ENCODE results near the gene IL1RAPL1.

Gene IL1RAPL1

DNA sequence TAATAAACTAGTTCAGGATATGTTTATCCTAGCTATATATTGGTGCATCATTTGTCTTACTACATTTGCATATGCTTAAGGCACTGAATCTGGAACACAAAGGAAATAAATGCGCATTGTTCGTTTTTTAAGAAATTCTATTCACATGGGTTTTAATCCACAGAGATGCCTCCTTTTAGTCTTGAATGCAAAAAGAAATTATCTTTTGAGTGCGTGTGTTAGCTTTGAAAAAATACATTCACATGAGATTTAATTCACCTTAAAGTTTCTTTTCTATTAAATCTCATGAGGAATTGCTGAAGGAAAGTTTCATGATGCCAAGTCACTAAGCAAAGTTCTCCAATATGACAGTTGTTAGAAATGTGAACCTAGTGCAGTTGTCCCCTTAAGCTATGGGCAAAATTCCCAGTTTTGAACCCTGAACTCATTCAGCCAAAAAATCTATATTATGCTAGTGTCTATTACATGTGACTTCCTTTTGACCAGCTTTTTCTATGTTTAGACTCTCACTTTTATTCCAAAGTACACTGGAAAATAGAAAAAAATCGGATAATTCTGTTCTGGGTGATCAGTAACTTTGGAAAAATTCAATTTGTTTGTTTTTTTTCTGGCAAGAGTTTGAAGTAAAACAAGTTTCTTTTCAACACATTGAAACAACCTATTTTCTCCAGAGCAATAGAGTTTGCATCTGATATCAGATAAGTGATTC lies 1201.9 kb downstream of the IL1RAPL1 start:
- no peak for DNase-seq (ENCODE audit: low read depth)

DNA sequence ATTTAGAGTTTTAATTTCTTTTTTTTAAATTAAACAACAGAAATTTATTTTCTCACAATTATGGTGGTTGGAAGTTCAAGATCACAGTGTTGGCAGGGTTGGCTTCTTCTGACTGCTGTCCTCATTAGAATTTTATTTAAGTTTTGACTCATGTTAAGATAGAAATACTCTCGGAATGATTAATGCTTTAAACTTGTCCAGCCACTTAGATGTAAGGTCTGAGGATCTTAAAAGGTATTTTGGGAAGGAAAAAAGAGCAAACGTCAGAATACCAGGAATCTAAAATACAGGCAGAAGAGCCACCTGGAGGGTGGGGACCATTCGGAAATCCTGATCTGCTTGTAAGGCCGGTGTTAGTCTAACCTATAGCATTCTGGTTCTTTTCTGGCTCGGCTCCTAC lies 1205.1 kb downstream of the IL1RAPL1 start:
- DNase-seq (ENCODE audit: low read depth) = no peak

DNA sequence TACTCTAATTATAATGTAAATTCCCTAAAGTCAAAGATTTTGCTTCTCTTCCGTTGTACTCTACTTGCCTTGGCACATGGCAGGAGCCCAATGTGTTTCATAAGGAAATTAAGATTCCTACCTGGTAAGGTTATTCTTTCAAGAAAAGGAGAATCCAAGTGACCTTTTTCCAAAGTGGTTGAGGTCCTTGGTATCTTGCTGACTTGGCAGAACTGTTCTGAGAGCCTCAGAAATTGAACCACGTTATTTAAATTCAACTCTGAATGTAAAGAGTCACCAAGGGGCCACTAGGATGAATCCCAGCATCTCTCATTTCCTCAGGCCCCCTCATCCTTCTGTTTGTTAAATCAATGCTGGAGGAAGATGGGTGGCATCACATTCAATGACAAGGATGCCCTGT lies 1209.9 kb downstream of the IL1RAPL1 start:
- DNase-seq (ENCODE audit: low read depth) = no peak

DNA sequence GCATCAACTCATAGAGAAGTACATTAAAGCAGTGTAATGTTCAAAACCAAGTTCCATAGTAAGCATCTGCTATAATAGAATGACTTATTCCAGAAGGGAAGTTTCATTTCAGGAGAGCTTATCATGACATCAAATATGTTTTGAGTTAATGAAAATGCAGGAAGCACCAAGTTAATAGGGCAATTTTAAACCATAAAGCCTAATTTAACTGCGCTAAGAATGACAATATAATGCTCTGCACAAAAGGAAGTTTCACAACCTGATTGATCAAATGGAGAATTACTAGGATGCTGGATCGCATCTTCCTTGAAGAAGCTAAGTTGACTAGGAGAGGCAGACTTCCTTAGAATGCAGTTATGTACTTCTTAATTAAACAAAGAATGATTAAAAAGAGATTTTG lies 1211.2 kb downstream of the IL1RAPL1 start:
- no peak for DNase-seq (ENCODE audit: low read depth)

DNA sequence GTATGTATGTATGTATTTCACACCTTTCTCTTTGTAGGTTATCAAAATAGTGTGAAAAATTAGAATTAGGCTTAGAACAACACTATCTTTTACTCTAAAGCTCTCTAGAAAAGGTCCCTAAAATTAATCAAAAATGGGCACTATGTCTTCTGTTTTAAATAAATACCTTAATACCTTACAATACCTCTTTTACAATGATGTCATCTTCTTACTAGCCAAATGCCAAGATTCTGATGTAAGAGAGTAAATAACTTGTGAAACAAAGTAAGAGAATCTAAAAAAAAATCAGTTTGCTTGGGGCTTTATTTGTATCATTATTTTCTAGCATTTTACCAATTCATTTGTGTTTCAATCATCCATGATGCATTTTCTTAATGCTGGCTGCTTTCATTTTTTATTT lies 1225.9 kb downstream of the IL1RAPL1 start:
- DNase-seq (ENCODE audit: low read depth) = no peak

DNA sequence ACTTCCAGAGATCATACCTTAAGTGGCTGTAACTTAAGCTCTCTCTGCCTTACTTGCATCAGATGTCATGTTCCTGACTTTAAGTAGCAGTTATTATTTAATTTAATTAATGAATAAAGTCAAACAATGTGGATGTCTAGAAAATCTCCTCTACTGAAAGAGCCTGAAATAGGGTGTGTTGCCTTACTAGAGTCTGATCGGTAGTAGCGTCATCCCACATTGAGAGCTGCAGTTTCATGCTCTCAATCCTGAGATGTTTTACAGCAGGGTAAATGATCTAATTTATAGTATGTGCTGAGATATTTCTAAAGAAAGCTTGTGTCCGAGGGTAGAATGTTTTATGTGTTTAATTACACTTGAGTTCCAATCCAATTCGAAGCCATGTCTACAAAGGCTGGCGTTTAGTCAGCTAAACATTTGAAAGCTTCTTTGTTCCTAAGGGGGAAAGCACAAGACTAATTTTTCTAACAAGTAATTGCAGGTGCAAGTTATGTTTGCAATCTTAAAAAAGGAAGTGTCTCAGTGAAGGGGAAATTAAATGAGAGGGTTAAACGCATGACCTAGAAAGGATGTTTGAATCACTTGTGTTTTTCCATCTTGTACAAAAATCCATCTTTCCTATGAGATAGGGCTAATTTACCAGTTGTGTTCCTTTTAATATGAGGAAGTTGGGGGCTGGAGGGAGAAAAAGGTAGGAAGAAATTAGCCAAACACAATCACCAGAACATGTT lies 1237.1 kb downstream of the IL1RAPL1 start:
- DNase-seq (ENCODE audit: low read depth) = no peak

DNA sequence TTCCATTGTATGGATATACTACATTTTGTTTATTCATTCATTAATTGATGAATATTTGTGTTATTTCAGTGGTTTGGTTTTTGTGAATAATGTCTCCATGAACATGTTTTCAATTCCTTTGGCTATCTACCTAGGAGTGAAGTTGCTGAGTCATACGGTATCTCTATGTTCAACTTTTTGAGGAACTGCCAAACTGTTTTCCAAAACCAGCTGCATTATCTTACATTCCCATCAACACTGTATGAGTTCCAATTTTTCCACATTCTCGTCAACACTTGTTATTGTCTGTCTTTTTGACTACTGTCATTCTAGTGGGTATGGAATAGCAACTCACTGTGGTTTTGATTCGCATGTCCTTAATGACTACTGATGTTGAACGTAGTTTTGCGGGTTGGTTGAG lies 1239.5 kb downstream of the IL1RAPL1 start:
- DNase-seq (ENCODE audit: low read depth) = no peak

DNA sequence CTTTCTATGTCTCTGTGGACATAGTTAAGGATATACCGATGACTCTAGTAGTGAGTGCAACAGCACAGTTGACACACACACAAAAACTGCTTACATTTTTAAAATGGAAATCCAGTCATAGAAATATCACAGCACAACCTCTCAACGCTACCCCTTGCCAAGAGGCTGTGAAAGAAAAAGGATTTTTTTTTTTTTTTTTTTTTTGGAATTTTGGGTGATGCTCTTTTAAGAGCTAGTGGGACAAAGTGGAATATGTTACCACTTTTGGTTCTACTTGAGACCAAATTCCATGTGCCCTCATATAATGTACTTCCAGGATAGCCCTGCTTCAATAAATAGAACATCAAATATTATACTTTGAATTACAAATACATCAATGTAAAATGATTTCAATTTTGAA lies 1247.1 kb downstream of the IL1RAPL1 start:
- no peak for DNase-seq (ENCODE audit: low read depth)

DNA sequence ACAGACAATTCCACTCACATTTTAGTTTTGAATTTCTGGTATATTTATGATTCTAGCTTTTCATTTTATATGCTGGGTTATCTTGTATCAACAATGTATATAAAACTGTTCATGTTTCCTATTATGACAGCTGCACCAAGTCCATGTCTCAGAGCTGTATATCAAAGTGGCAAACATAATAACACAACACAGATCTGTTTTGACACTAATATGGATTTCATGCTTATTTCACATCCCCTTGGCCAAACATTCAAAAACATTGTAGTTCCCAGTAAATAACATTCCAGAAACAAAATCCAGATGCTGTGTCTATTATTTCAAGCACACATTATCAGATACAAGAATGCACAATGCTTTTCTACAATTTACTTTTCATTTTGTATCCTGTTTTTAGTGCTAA lies 1247.5 kb downstream of the IL1RAPL1 start:
- no peak for DNase-seq (ENCODE audit: low read depth)

DNA sequence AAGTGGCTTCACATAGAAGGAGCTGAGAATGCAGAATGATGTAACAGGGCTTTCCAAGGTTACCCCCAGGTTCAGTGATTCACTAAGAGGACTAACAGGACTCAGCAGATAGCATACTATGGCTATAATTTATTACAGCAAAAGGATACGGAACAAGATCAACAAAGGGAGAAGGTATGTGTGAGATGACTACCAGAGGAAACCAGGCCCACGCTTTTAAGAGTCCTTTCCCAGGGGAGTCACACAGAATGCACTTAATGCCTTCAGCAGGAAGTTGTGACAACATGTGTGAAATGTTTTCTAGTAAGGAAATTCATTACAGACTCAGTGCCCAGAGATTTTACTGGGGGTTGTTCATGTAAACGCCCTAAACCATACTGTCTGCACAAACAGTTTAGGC lies 1254.5 kb downstream of the IL1RAPL1 start:
- no peak for DNase-seq (ENCODE audit: low read depth)

DNA sequence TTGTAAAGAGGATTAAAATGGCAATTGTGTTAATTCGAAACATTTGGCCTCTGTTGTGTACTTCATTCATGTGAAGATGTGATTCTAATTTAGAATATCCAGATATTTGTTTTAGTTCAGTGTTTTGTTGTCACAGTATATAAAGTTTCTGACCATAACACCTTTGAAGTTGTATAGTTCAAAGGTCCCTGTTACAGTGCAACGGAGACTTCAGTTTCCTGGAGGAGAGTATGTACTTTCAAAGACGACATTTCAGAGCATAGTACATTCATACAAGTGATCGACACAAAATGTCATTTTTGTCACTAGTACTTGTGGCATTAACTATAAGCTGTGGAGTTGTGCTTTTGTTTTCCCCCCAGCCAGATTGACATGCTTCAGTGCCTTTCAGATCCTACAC lies 1255.3 kb downstream of the IL1RAPL1 start:
- no peak for DNase-seq (ENCODE audit: low read depth)

DNA sequence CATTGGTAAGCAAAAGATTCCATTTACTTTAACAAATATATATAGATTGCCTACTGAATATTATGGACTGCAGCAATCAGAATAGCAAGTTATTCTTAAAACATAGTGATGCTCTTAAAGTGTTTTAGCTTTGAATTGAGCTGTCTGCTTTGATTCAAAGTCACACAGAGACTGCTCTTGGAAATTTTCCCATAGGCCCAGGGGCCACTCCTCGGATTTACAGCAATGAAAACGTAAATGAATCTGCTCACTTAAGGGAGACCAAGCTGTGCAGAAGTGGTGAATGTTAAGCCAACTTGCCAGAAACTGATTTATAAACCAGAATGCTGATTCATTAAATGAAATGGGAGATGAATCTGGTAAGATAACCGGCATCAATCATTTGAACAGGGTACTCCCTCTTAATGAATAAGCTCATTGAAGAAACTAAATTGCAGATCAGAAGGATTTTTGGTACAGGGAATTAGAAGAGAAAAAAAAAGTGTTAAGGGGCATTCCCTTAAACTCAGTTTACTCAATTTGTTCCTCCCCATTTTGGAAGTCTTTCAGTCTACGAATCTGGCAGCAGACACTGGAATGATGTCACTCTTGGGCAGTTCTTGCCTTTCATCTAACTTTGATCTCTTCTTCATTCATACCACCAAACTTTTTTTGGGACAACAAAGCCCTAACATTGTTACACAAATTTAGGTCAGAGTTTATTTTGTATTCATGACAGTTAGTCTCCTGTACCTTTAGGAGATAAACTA lies 1264.8 kb downstream of the IL1RAPL1 start:
- DNase-seq (ENCODE audit: low read depth) = no peak

DNA sequence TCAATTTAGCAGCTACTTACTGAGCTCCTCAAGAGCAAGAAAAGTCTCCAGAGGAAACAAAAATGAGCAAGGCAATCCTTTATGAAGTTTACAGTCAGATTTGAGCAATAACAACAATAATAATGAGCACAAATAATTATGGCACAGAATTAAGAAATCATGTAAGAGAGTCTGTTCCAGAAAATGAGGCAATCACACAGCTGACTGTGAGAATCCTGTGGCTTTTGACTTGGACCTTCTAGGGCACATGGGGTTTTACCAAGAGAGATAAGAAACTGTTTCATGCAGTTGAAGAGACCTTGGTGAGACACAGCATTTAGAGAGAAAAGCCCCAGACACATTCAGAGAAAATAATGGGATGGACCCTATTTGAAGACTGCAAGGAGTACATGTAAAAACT lies 1265.5 kb downstream of the IL1RAPL1 start:
- no peak for DNase-seq (ENCODE audit: low read depth)

DNA sequence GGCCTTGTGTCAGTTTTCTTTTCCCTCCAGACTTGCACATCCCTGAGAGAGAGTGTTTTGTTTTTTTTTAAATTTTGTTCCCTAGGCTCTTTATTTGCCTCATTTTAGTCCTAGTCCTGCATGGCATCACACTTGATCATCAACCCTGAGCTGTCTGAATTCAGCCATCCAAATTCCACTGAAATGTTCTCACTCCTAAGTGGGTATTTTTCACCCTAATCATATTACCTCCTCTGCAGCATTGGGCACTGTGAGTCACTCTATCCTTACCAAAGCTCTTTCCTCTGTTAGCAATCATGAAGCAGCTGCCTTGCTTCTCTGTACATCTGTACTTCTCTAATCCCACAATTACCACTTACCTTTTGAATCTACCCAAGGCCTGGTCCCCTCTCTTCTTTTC lies 1271.5 kb downstream of the IL1RAPL1 start:
- no peak for DNase-seq (ENCODE audit: low read depth)

DNA sequence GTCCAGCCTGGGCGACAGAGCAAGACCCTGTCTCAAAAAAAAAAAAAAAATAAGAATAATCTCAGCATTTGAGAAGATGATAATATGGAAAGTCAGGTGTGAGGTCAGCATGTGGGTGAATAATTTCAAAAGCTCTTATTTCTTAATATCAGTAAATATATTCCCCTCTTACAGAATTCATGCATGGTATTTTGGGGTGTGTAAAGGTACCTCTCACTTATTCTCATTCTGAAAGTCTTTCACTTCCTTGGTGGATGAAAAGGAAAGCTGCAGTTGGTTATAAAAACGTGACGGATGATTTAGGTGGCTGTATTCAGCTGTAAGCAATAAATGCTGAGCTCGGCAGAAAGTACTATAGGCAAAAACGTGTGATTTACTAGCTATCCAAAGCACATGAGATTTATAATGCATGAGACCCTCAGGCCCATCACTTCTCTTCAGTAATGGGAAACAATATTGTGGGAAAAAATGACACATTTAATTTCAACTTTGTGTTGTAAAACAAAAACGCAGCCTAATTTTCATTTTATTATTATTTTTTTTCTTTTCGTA lies 1275.0 kb downstream of the IL1RAPL1 start:
- no peak for DNase-seq (ENCODE audit: low read depth)

DNA sequence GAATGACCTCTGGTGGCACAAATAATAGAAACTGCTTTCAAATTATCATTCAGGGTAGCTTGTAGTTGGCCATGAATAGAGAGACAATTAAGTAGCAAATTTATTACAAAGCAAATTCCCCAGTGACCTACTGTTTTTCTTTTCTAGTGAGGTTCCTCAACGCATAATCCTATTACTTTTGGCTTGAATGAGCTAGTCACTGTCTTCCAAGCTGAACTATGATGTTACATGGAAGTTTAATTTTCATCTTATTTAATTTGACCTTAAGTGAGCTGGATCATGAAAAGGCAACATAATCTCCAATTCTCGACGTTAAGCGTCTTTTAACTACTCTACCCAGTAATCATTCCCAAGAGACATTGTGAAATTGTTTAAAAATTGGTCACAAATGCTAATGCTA lies 1280.7 kb downstream of the IL1RAPL1 start:
- no peak for DNase-seq (ENCODE audit: low read depth)

DNA sequence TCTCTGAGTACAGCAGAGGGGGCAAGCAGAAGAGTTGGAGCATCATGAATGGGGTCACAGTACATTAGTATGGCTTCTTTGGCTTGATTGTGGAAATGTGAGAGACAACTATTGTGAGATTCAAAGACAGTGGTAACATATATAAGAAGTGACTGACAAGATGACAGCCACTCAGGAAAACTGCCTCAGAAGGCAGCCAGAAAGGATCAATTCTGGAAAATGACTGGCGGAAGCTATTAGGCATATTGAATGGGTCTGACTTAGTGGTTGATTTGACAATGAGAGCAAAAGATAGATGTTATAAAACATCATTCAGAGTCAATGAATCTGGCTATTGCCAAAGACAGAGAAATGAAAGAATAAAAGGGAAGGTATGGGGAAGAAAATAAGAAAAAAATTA lies 1282.6 kb downstream of the IL1RAPL1 start:
- DNase-seq (ENCODE audit: low read depth) = no peak

DNA sequence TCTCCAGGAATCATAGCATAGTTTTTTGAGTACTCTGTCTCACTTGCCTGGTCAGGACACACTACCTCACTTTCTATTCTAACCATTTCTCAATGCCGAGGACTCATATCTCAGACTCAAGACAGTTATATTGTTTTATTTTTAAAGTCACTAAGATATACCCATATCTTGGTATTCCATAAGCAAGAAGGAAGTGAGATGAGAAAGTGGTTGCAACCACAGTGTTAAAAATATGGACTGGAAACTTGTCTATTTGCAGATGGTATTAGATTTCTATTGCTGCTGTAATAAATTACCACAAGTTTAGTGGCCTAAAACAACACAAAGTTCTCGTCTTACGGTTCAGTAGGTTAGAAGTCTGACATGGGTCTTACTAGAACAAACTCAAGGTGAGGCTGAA lies 1283.4 kb downstream of the IL1RAPL1 start:
- no peak for DNase-seq (ENCODE audit: low read depth)

DNA sequence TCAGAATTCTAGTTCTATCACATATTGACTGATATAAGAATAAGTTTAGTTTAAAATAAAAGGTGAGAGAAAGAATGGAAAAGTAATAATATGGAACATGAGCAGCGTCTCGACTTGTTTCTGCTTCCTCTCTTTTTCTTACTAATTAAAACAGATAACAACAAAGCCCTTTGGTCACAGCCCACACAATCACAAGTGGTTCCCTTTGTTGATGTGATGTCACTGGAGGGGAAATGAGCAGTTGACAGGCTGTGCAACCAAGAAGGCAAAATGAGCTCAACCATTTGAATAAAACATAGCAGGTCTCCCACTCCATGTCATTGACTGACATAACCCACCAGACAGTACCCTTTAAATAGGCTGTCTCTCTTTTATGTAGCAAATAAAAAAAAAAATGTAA lies 1285.6 kb downstream of the IL1RAPL1 start:
- no peak for DNase-seq (ENCODE audit: low read depth)

DNA sequence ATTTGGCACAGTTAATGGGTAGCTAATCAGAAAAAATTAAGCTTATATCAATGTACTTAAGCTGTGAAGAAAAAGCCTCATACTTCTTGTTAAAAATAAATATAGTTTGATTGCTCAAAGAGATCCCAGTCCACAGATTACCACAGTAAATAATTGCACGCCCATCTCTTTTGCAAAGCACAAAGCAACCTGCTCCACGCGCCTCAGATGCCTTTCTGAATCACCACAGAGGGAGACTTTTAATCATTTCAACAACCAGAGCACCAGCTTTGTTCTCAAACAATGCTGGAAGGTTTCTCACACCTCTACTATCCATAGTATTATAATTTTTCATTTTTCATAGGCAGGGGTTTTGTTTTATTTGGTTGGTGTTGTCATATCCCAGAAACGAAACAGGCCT lies 1289.5 kb downstream of the IL1RAPL1 start:
- DNase-seq (ENCODE audit: low read depth) = no peak

DNA sequence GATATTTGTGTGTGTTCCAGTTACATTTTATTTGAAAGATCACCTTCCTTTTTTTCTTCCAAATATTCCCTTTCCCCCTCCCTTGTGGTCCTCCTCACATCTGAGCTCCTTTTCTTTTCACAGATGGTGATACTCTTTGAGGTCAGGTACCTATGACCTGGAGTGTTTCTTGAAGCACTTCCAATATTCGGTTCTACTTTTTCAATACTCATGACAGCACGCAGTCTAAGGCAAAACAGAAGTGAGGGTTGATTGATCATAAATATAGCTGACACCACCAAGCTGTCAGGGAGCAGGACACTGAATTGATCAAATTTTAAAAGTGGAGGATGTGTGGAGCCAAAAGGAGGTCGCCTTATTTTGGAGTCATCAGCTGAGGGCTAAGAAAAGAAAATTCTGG lies 1293.7 kb downstream of the IL1RAPL1 start:
- DNase-seq (ENCODE audit: low read depth) = no peak

DNA sequence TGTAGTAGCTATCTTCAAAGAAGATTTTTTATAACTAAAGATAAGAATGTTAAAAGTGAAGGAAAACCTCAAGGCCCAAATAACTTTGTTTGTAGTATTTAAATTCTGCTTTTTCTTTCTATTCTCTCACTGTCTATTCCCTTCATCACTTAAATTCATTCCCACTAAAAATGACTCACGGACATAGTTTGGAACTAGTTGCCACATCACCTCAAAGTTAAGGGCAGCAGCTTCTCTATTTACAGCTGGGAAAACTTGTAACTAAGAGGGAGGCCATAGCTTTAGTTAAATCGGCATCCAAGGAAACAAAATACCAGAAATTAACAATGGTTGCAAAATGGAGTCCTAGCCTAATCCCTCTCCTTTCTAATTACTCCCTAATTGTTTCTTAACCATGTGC lies 1302.8 kb downstream of the IL1RAPL1 start:
- no peak for DNase-seq (ENCODE audit: low read depth)

DNA sequence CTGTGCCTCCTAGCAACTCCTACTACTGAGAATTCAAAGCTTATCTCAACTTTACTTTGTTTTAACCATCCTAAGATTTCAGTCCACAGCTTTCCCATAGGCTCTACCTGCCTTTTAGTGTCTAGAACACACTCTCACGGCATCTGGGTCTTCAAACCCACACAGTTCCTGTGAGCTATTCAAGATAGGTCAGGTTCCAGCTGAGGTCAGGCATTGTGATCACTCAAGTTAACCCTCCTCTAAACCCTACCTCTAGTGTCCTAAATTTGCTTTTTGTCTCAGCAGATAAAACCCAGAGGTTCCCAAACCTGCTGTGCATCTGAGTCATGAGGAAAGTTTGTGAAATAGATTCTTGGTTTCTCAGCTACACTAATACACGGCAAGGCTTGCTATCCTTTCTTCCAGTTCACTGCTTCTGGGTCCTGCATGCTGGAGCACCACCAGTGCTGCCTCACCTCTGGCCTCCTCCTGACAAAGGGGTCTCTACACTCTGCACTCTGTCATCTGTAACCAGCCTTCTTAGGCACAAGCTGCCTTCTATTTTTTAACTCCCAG lies 1303.5 kb downstream of the IL1RAPL1 start:
- no peak for DNase-seq (ENCODE audit: low read depth)
